ENCODE measurements around the gene ACTN1. TPM values are rescaled to one million over a fixed set of nuclear protein-coding genes. Genes with fewer than 3 reads are reported as not detected.

Gene ACTN1
- total RNA-seq, 2 donors from 2014 or later = 170 to 316 TPM

- no peaks in the 10 kb centered on the region for H3K27me3 ChIP-seq
- peaks cover 0 to 100% of the 10 kb centered on the region in 2 donors for H3K4me1 ChIP-seq
- DNase-seq (ENCODE audit: low spot score) = no peak
- H3K36me3 ChIP-seq = no peaks in the 10 kb centered on the region
- no peak overlapping the region for H3K4me3 ChIP-seq
- peak overlapping the region; percentile 72 to 92 for H3K27ac ChIP-seq
- no peak for TF ChIP-seq CTCF (IDR thresholded peaks at IDR 0.05)
- H3K9me3 ChIP-seq = no peaks in the 10 kb centered on the region
Observed at GRCh38 chr14:68948686-68949600, 30.2 kb downstream of the ACTN1 start.

GRCh38 chr14:68947802-68948201 is 31.3 kb downstream of the ACTN1 start:
- no peak overlapping the region for H3K4me3 ChIP-seq
- TF ChIP-seq CTCF (IDR thresholded peaks at IDR 0.05) = no peak
- H3K4me1 ChIP-seq = peaks cover 0 to 100% of the 10 kb centered on the region in 2 donors
- no peaks in the 10 kb centered on the region for H3K9me3 ChIP-seq
- no peaks in the 10 kb centered on the region for H3K27me3 ChIP-seq
- no peaks in the 10 kb centered on the region for H3K36me3 ChIP-seq
- peak; percentile 90 for DNase-seq (ENCODE audit: low spot score)
- peak overlapping the region; percentile 72 to 92 for H3K27ac ChIP-seq

- TF ChIP-seq CTCF (IDR thresholded peaks at IDR 0.05) = no peak
- Histone ChIP-seq H3K27me3 (no peaks in the 10 kb centered on the region), H3K36me3 (no peaks in the 10 kb centered on the region), H3K4me3 (no peak overlapping the region), H3K9me3 (no peaks in the 10 kb centered on the region), H3K27ac (peak overlapping the region; percentile 72 to 92), H3K4me1 (peaks cover 0 to 100% of the 10 kb centered on the region in 2 donors)
- no peak for DNase-seq (ENCODE audit: low spot score)
Observed at GRCh38 chr14:68946489-68946822, 32.6 kb downstream of the ACTN1 start.

GRCh38 chr14:68945585-68946488 is 33.3 kb downstream of the ACTN1 start:
- no peak for DNase-seq (ENCODE audit: low spot score)
- Histone ChIP-seq H3K27ac (peak overlapping the region; percentile 72 to 92), H3K27me3 (no peaks in the 10 kb centered on the region), H3K36me3 (no peaks in the 10 kb centered on the region), H3K9me3 (no peaks in the 10 kb centered on the region), H3K4me1 (peaks cover 0 to 100% of the 10 kb centered on the region in 2 donors), H3K4me3 (no peak overlapping the region)
- TF ChIP-seq CTCF (IDR thresholded peaks at IDR 0.05) = no peak

GRCh38 chr14:68945190-68945584 is 33.9 kb downstream of the ACTN1 start:
- H3K36me3 ChIP-seq = no peaks in the 10 kb centered on the region
- H3K4me3 ChIP-seq = no peak overlapping the region
- TF ChIP-seq CTCF (IDR thresholded peaks at IDR 0.05) = no peak
- no peaks in the 10 kb centered on the region for H3K27me3 ChIP-seq
- DNase-seq (ENCODE audit: low spot score) = no peak
- H3K27ac ChIP-seq = peak overlapping the region; percentile 72 to 91
- H3K4me1 ChIP-seq = peaks cover 0 to 100% of the 10 kb centered on the region in 2 donors
- no peaks in the 10 kb centered on the region for H3K9me3 ChIP-seq
